Right lobe of liver (tissue), 4 donors: ENCODE measurements around the gene PIK3R3.

ENCODE experiments used
- CTCF ChIP-seq, 4 donors: fragments of 200-600 bp in 3 of 4; fragments of 450-650 bp in 1 of 4; IDR thresholded peaks; one replicate each; pipeline versions ENCODE4 v1.5.1 to v1.8.0; 2016 to 2022; ENCODE audit warnings: antibody characterized with exemption in 4 of 4, mild to moderate bottlenecking in 2 of 4
- POLR2A ChIP-seq: fragments of 450-650 bp; IDR thresholded peaks from one replicate; pipeline ENCODE4 v1.6.1; 2017; ENCODE audit warnings: antibody characterized with exemption, mild to moderate bottlenecking
- donor health status: DM: no; HTN: no; CAD: no.
- donor health status: DM: no; HTN: no; CAD: no.
- donor health status: DM: no; HTN: yes; CAD: no.

GRCh38 chr1:46013581-46013980 lies 118.8 kb downstream of the PIK3R3 start:
- TF ChIP-seq CTCF (IDR thresholded peaks at IDR 0.05) (no peak), POLR2A (no peak)
